ENCODE data around the gene SEC61A2.

- TF ChIP-seq POLR2A (IDR thresholded peaks at IDR 0.05) (no peak), POLR2AphosphoS5 (IDR thresholded peaks at IDR 0.05) (no peak), CTCF (IDR thresholded peaks at IDR 0.05) (no peak), EP300 (IDR thresholded peaks at IDR 0.05) (no peak)
Observed at GRCh38 chr10:12113627-12114026, 15.8 kb upstream of the SEC61A2 start.

Measured in sigmoid colon (tissue), 4 donors.